K562 (cell line): ENCODE measurements around the gene CREB3L1. TPM values are rescaled to one million over a fixed set of nuclear protein-coding genes. Genes with fewer than 3 reads are reported as not detected.

Experiments used
- CREB1 ChIP-seq, 2 experiments: sonication (generic) in 1 of 2; formaldehyde crosslinking in 1 of 2; IDR thresholded peaks; 2 replicates each; pipeline versions ENCODE4 v1.6.1 to v1.8.0; 2012 to 2022; ENCODE audit warnings: inconsistent platforms in 1 of 2, mild to moderate bottlenecking in 1 of 2, missing genetic modification reagents in 1 of 2, moderate library complexity in 1 of 2
- E2F1 ChIP-seq: sonication (generic); formaldehyde crosslinking; IDR thresholded peaks from 2 replicates; pipeline ENCODE4 v1.8.1; 2023; ENCODE audit warnings: mild to moderate bottlenecking, missing genetic modification reagents, moderate library complexity
- ETV6 ChIP-seq, 3 experiments: fragments of 150-350 bp in 1 of 3; sonication (generic) in 1 of 3; formaldehyde crosslinking in 1 of 3; IDR thresholded peaks; 2 replicates each; pipeline versions ENCODE4 v1.6.1 to v1.8.0; 2014 to 2022; ENCODE audit warnings: borderline replicate concordance in 2 of 3, low read depth in 2 of 3, antibody characterized with exemption in 1 of 3, low read length in 1 of 3, mild to moderate bottlenecking in 1 of 3, missing genetic modification reagents in 1 of 3
- HDGF ChIP-seq: fragments of 450-650 bp; IDR thresholded peaks from 2 replicates; pipeline ENCODE4 v1.6.1; 2016
- MTF1 ChIP-seq: fragments of 250-450 bp; sonication (Bioruptor Pico); IDR thresholded peaks from 2 replicates; pipeline ENCODE4 v1.9.0; 2021; ENCODE audit warnings: moderate library complexity, mild to moderate bottlenecking, inconsistent platforms, borderline replicate concordance
- PCBP2 ChIP-seq: fragments of 200-400 bp; formaldehyde crosslinking; IDR thresholded peaks from 2 replicates; pipeline ENCODE4 v1.6.1; 2018; ENCODE audit warnings: low read length, low read depth, mild to moderate bottlenecking, moderate library complexity; ENCODE audit not compliant: poor library complexity, severe bottlenecking
- SP2 ChIP-seq: IDR thresholded peaks from 2 replicates; pipeline ENCODE4 v1.6.1; 2011; ENCODE audit warnings: mild to moderate bottlenecking, low read depth, low read length, moderate library complexity; ENCODE audit not compliant: poor library complexity, severe bottlenecking; ENCODE audit errors: extremely low read depth
- polyA plus RNA-seq, 8 experiments: library from polyadenylated mRNA; depleted of rRNA in 4 of 8; stranded (reverse) in 5 of 8; unstranded in 3 of 8; fragments of >200 nt; fragmentation: Nextera tagmentation in 2 of 8; fragmentation: Illumina TruSeq in 1 of 8; extraction: Ambion mirVana in 2 of 8; extraction: Trizol in 1 of 8; gene quantifications; 2 replicates each; pipeline versions ENCODE4 v1.2.1 to v1.2.3, GENCODE V29; 2011 to 2014; ENCODE audit warnings: inconsistent platforms in 1 of 8, missing spikeins in 1 of 8
- total RNA-seq, 7 experiments: library from RNA; depleted of rRNA in 6 of 7; stranded (reverse); fragments of >200 nt in 6 of 7; fragmentation: Illumina TruSeq in 2 of 7; extraction: Trizol in 2 of 7; gene quantifications; 2 replicates each; pipeline versions ENCODE4 v1.2.1 to v1.2.3, GENCODE V29; 2011 to 2021; ENCODE audit warnings: low replicate concordance in 1 of 7
- TF ChIP-seq, protein P1 (sequence below): sonication (generic); formaldehyde crosslinking; IDR thresholded peaks from 2 replicates; pipeline ENCODE4 v1.8.1; 2023; ENCODE audit warnings: missing genetic modification reagents, mild to moderate bottlenecking, borderline replicate concordance
- TF ChIP-seq, protein P2 (sequence below), 2 experiments: fragments of 450-650 bp; IDR thresholded peaks; 2 replicates each; pipeline ENCODE4 v1.6.1; 2016
- TF ChIP-seq, protein P3 (sequence below): fragments of 250-450 bp; sonication (Bioruptor Pico); IDR thresholded peaks from 2 replicates; pipeline ENCODE4 v1.5.0; 2022; ENCODE audit warnings: mild to moderate bottlenecking
- TF ChIP-seq, protein P4 (sequence below): fragments of 450-650 bp; conservative IDR thresholded peaks from 2 replicates; pipeline ENCODE4 v1.6.1; 2016; ENCODE audit warnings: missing genetic modification characterization, low read depth, mild to moderate bottlenecking, control low read depth, missing compliant biosample characterization

CREB3L1 gene
- total and polyA plus RNA-seq, 9 of the 15 experiments (the other 6 are each of a cell fraction or from before 2014, with no cell fraction given) = 1.2 to 27.6 (median 3.7) TPM

- TF ChIP-seq ETV6 (IDR thresholded peaks at IDR 0.05; ENCODE audit: borderline replicate concordance in 1 of 2, low read depth in 2 of 2, low read length in 1 of 2) (no peak), ETV6 (CRISPR knock-in tag; IDR thresholded peaks at IDR 0.05; ENCODE audit: borderline replicate concordance) (peak; percentile 90; the same call in 1 of the 2 replicates), PCBP2 (no peak), MTF1 (CRISPR knock-in tag) (no peak), HDGF (peak; percentile 56; the same call in 1 of the 2 replicates), CREB1 (IDR thresholded peaks at IDR 0.05) (no peak), CREB1 (CRISPR knock-in tag; IDR thresholded peaks at IDR 0.05) (no peak), SP2 (no peak), E2F1 (CRISPR knock-in tag) (0 out of 2 replicates have a peak, but pooled peaks have one; percentile 71)
- TF ChIP-seq, protein P1, sequence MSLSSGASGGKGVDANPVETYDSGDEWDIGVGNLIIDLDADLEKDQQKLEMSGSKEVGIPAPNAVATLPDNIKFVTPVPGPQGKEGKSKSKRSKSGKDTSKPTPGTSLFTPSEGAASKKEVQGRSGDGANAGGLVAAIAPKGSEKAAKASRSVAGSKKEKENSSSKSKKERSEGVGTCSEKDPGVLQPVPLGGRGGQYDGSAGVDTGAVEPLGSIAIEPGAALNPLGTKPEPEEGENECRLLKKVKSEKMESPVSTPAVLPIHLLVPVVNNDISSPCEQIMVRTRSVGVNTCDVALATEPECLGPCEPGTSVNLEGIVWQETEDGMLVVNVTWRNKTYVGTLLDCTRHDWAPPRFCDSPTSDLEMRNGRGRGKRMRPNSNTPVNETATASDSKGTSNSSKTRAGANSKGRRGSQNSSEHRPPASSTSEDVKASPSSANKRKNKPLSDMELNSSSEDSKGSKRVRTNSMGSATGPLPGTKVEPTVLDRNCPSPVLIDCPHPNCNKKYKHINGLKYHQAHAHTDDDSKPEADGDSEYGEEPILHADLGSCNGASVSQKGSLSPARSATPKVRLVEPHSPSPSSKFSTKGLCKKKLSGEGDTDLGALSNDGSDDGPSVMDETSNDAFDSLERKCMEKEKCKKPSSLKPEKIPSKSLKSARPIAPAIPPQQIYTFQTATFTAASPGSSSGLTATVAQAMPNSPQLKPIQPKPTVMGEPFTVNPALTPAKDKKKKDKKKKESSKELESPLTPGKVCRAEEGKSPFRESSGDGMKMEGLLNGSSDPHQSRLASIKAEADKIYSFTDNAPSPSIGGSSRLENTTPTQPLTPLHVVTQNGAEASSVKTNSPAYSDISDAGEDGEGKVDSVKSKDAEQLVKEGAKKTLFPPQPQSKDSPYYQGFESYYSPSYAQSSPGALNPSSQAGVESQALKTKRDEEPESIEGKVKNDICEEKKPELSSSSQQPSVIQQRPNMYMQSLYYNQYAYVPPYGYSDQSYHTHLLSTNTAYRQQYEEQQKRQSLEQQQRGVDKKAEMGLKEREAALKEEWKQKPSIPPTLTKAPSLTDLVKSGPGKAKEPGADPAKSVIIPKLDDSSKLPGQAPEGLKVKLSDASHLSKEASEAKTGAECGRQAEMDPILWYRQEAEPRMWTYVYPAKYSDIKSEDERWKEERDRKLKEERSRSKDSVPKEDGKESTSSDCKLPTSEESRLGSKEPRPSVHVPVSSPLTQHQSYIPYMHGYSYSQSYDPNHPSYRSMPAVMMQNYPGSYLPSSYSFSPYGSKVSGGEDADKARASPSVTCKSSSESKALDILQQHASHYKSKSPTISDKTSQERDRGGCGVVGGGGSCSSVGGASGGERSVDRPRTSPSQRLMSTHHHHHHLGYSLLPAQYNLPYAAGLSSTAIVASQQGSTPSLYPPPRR (CRISPR knock-in tag) = no peak
- TF ChIP-seq, protein P2, sequence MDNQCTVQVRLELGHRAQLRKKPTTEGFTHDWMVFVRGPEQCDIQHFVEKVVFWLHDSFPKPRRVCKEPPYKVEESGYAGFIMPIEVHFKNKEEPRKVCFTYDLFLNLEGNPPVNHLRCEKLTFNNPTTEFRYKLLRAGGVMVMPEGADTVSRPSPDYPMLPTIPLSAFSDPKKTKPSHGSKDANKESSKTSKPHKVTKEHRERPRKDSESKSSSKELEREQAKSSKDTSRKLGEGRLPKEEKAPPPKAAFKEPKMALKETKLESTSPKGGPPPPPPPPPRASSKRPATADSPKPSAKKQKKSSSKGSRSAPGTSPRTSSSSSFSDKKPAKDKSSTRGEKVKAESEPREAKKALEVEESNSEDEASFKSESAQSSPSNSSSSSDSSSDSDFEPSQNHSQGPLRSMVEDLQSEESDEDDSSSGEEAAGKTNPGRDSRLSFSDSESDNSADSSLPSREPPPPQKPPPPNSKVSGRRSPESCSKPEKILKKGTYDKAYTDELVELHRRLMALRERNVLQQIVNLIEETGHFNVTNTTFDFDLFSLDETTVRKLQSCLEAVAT (IDR thresholded peaks at IDR 0.05) = peak; percentile 67 to 73; a peak in 2 of 4 replicates
- TF ChIP-seq, protein P3, sequence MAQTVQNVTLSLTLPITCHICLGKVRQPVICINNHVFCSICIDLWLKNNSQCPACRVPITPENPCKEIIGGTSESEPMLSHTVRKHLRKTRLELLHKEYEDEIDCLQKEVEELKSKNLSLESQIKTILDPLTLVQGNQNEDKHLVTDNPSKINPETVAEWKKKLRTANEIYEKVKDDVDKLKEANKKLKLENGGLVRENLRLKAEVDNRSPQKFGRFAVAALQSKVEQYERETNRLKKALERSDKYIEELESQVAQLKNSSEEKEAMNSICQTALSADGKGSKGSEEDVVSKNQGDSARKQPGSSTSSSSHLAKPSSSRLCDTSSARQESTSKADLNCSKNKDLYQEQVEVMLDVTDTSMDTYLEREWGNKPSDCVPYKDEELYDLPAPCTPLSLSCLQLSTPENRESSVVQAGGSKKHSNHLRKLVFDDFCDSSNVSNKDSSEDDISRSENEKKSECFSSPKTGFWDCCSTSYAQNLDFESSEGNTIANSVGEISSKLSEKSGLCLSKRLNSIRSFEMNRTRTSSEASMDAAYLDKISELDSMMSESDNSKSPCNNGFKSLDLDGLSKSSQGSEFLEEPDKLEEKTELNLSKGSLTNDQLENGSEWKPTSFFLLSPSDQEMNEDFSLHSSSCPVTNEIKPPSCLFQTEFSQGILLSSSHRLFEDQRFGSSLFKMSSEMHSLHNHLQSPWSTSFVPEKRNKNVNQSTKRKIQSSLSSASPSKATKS (CRISPR knock-in tag) = no peak
- TF ChIP-seq, protein P4, sequence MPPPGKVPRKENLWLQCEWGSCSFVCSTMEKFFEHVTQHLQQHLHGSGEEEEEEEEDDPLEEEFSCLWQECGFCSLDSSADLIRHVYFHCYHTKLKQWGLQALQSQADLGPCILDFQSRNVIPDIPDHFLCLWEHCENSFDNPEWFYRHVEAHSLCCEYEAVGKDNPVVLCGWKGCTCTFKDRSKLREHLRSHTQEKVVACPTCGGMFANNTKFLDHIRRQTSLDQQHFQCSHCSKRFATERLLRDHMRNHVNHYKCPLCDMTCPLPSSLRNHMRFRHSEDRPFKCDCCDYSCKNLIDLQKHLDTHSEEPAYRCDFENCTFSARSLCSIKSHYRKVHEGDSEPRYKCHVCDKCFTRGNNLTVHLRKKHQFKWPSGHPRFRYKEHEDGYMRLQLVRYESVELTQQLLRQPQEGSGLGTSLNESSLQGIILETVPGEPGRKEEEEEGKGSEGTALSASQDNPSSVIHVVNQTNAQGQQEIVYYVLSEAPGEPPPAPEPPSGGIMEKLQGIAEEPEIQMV (tag) = no peak
These were observed 40.0 kb upstream of the CREB3L1 start (continued) for GRCh38 chr11:46237248-46238077.
